HG02840 (cell line): Measurements from ENCODE around the gene TRIM25.

Experiments
- ATAC-seq: cut with Tn5 transposase; IDR thresholded peaks from one replicate; pipeline ENCODE4 v1.9.1; 2021; ENCODE audit warnings: mild to moderate bottlenecking, moderate library complexity, moderate number of reproducible peaks; ENCODE audit not compliant: unreplicated experiment, low FRiP score

TRIM25 gene

GRCh38 chr17:56870081-56870651, 43.7 kb downstream of the TRIM25 start:
- no peak for ATAC-seq

- ATAC-seq = no peak
Measured at GRCh38 chr17:56868716-56869115, 45.1 kb downstream of the TRIM25 start.

GRCh38 chr17:56867948-56868376, 45.9 kb downstream of the TRIM25 start:
- no peak for ATAC-seq

DNA sequence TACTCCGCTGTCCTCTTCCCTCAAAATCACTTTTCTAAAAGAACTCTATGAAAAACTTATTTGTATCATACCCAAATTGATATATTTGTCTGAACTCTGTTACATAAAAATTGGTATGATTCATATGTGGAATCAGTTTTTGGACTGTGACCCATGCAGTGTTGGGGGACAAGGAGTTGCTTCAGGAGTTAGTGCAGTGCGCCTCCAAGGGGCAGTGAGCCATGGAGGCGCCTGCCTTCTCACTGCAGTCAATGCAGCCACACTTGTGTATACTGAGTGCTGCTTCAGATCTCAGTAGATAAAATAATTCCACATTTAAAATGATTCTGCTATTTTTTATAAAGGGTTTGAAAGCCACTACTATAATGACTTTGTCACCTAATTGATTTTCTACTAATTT, 47.4 kb downstream of the TRIM25 start:
- ATAC-seq = no peak

GRCh38 chr17:56866076-56866475, 47.8 kb downstream of the TRIM25 start:
- ATAC-seq = no peak

DNA sequence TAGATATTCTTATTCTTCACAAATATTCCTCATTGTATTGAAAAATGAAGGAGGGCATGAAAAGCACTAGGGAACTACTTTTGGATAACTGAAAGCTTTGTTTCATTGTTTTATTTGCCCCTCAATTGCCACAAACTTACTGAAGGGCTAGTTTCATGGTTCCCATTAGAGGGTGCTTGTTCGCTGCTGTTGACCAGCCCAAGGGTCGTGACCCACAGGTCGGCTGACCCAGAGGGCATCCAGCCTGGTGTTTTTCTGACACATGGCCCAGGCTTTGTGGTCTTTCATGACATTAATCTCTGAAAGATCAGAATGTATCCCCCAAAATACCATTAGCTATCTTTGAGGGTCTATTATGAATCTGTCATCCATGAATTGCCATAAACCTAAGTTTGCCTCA, 49.9 kb downstream of the TRIM25 start:
- no peak for ATAC-seq

- ATAC-seq = no peak
Measured at GRCh38 chr17:56861899-56862298, 52.0 kb downstream of the TRIM25 start.

DNA sequence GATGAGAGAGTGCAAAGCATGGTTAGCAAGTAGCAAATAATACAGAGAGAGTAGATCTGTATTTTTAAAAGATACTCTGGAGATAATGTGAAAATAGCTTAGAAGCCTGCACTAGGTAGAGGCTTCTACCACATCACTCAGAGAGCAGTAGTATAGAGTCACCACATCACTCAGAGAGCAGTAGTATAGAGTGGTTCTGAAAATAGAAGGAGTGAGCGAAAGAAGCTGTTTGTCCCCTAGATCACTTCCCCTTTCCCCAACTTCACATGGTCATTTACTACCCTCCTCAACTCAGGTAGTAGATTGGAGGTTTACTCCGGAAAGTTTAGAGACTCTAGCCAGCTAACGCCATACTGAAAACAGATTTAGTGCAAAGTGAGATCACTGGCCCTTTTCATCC, 62.8 kb downstream of the TRIM25 start:
- ATAC-seq = no peak

DNA sequence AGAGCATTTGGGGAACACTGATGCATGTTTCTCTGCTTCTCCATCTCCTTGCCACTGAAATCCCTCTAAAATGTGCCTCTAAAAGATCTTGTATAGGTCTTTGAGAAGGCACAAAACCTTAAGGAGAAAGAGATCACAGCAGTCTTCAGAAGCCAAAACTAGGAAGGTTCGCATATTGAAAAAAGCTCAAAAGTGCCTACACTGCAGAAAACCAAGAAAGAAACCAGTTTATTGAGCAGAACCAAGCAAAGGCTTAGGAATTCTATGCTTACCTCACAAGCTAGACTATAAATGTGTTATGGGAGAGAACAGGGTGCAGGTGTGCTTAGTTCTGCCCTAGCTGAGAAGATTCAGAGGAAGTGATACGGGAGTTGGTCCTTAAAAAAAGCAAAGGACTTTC, 63.3 kb downstream of the TRIM25 start:
- ATAC-seq = no peak

- ATAC-seq = no peak
Measured at GRCh38 chr17:56849131-56849530, 64.7 kb downstream of the TRIM25 start.

DNA sequence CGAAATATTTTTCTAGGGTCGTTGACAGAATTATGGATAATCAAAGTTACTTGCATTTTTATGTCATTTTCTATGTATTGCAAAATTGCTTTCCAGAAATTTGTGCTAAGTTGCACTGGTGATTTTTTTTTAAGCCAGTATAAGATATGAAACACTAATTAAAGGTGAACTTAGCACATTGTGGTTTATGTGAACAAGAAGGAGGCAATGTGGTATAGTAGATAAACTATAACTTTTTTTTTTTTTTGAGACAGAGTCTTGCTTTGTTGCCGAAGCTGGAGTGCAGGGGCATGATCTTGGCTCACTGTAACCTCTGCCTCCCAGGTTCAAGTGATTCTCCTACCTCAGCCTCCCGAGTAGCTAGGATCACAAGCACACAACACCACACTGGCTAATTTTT, 66.7 kb downstream of the TRIM25 start:
- no peak for ATAC-seq

DNA sequence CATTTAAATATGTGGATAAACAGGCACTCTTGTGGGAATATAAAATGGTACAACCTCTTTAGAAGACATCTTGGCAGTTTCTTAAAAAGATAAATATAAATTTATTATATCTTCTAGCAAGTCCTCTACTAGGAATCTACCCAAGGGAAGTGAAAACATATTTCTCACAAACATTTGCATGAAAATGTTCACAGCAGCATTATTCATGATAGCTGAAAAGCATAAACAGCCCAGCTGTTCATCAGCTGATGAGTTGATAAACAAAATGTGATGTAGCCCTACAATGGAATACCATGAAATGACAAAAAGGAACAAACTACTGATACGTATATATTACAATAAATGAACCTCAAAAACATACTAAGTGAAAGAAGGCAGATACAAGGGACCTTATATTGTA, 67.9 kb downstream of the TRIM25 start:
- ATAC-seq = no peak

GRCh38 chr17:56842577-56842976, 71.3 kb downstream of the TRIM25 start:
- no peak for ATAC-seq

GRCh38 chr17:56838687-56839086, 75.2 kb downstream of the TRIM25 start:
- no peak for ATAC-seq
